DND-41 (cell line): ENCODE data around the gene FURIN.

Experiments used
- ATAC-seq: fragments of 200-7000 bp; cut with Tn5 transposase; 3 replicates; pipeline ENCODE4 v1.9.1; 2021; ENCODE audit warnings: low read depth; ENCODE audit not compliant: insufficient read depth
- DNase-seq: peaks from one replicate; pipeline ENCODE4 v3.0.0-alpha.2; 2020
- H2AFZ ChIP-seq: 2 replicates; pipeline ENCODE4 v1.6.0; 2012; ENCODE audit warnings: low read depth, low read length
- H3K27ac ChIP-seq: 2 replicates; pipeline ENCODE4 v1.5.1; 2012; ENCODE audit warnings: low read length, inconsistent platforms
- H3K27me3 ChIP-seq: fragments of 200-600 bp; sonication (generic); 2 replicates; pipeline ENCODE4 v1.6.0; 2012; ENCODE audit warnings: low read length, mild to moderate bottlenecking, inconsistent platforms; ENCODE audit not compliant: insufficient read depth, poor library complexity
- H3K36me3 ChIP-seq: 2 replicates; pipeline ENCODE4 v1.5.1; 2012; ENCODE audit warnings: low read length, inconsistent platforms; ENCODE audit not compliant: insufficient read depth
- H3K4me1 ChIP-seq: 2 replicates; pipeline ENCODE4 v1.5.1; 2012; ENCODE audit warnings: mild to moderate bottlenecking, low read length; ENCODE audit not compliant: insufficient read depth
- H3K4me2 ChIP-seq: 2 replicates; pipeline ENCODE4 v1.6.0; 2012; ENCODE audit warnings: mild to moderate bottlenecking, moderate library complexity, low read length, inconsistent platforms; ENCODE audit not compliant: insufficient read depth
- H3K4me3 ChIP-seq, 2 experiments: fragments of 200-600 bp in 1 of 2; shearing (Covaris generic) in 1 of 2; 2 replicates each; pipeline ENCODE4 v1.5.1; 2012 to 2016; ENCODE audit warnings: inconsistent platforms in 2 of 2, low read length in 2 of 2, mild to moderate bottlenecking in 2 of 2, low read depth in 1 of 2, moderate library complexity in 1 of 2
- H3K79me2 ChIP-seq: 2 replicates; pipeline ENCODE4 v1.6.0; 2012; ENCODE audit warnings: low read length, inconsistent platforms; ENCODE audit not compliant: insufficient read depth
- H3K9ac ChIP-seq: 2 replicates; pipeline ENCODE4 v1.6.0; 2012; ENCODE audit warnings: low read depth, mild to moderate bottlenecking, inconsistent platforms, low read length, moderate library complexity
- H3K9me3 ChIP-seq: 2 replicates; pipeline ENCODE4 v1.5.1; 2012; ENCODE audit warnings: low read length, moderate library complexity, mild to moderate bottlenecking, inconsistent platforms; ENCODE audit not compliant: insufficient read depth, severe bottlenecking
- H4K20me1 ChIP-seq: 2 replicates; pipeline ENCODE4 v1.6.0; 2012; ENCODE audit warnings: low read length; ENCODE audit not compliant: insufficient read depth
- CTCF ChIP-seq: IDR thresholded peaks from 2 replicates; pipeline ENCODE4 v1.5.1; 2012; ENCODE audit warnings: borderline replicate concordance, low read length, moderate library complexity, mild to moderate bottlenecking; ENCODE audit not compliant: poor library complexity, severe bottlenecking; ENCODE audit errors: extremely low read depth
- EZH2 ChIP-seq: IDR thresholded peaks from 3 replicates; pipeline ENCODE4 v1.6.1; 2012; ENCODE audit warnings: borderline replicate concordance, low read depth, mild to moderate bottlenecking, moderate library complexity, low read length, inconsistent platforms; ENCODE audit not compliant: severe bottlenecking

FURIN gene

GRCh38 chr15:90890839-90891238 is 22.5 kb downstream of the FURIN start:
- Histone ChIP-seq H3K4me2 (no peak overlapping the region), H3K79me2 (no peaks in the 10 kb centered on the region), H4K20me1 (peaks cover 1% of the 10 kb centered on the region; the same call in 1 of the 2 replicates), H3K27ac (no peak overlapping the region), H3K9me3 (no peaks in the 10 kb centered on the region), H3K4me3 (no peak overlapping the region), H3K4me1 (peaks cover 22% of the 10 kb centered on the region), H3K27me3 (no peaks in the 10 kb centered on the region), H3K36me3 (no peaks in the 10 kb centered on the region), H3K9ac (no peak overlapping the region), H2AFZ (no peak overlapping the region)
- TF ChIP-seq CTCF (no peak), EZH2 (no peak)
- ATAC-seq (no peak), DNase-seq (no peak)

DNA sequence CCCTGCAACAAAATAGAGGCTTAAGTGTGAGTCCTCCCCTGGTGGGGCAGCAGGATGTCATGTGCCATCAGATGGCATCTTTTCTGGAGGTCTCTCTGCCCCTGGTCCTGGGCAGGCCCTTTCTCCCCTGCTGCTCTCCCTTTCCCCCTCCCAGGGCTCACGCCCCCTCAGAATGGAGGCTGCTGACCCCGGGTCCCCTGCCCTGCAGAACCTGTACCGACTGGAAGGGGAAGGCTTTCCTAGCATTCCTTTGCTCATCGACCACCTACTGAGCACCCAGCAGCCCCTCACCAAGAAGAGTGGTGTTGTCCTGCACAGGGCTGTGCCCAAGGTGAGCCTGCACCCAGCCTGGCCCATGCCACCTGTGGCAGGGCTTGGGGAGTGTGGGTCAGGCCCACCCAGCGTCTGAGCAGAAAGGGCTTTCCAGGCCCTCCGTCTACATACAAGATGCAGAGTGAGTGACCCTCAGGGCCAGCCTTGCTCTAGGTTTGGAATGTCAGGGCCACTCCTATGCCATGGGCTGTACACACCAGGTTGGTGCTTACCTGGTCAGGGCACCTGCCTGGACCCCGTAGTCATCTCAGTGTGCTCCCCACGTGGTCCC is 23.1 kb downstream of the FURIN start:
- Histone ChIP-seq H3K9ac (no peak overlapping the region), H3K79me2 (no peaks in the 10 kb centered on the region), H4K20me1 (no peaks in the 10 kb centered on the region; the same call in 1 of the 2 replicates), H3K4me2 (no peak overlapping the region), H3K36me3 (no peaks in the 10 kb centered on the region), H3K4me3 (no peak overlapping the region), H3K27ac (no peak overlapping the region), H3K9me3 (no peaks in the 10 kb centered on the region), H2AFZ (no peak overlapping the region), H3K4me1 (peaks cover 22% of the 10 kb centered on the region), H3K27me3 (no peaks in the 10 kb centered on the region)
- ATAC-seq (no peak), DNase-seq (no peak)
- TF ChIP-seq EZH2 (no peak), CTCF (no peak)

DNA sequence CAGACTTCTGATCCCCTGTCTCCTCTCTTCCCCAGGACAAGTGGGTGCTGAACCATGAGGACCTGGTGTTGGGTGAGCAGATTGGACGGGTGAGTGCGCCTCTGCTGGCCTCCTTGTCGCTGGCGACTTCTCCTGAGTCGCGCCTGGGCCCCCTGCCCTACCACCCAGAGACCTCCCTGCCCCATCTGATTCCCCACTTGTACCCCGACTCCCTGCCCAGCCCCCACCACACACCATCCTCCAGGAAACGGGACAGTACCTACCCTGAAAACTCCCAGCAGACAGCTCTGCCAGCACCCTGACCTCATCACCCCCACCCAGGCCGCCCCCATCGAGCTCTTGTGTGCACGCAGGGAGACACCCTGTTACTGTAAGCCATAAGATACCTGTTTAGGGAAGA is 23.6 kb downstream of the FURIN start:
- Histone ChIP-seq H3K4me3 (no peak overlapping the region), H3K27ac (no peak overlapping the region), H3K36me3 (no peaks in the 10 kb centered on the region), H3K79me2 (no peaks in the 10 kb centered on the region), H4K20me1 (no peaks in the 10 kb centered on the region; the same call in 1 of the 2 replicates), H3K9ac (no peak overlapping the region), H3K27me3 (no peaks in the 10 kb centered on the region), H3K4me1 (peaks cover 22% of the 10 kb centered on the region), H3K4me2 (no peak overlapping the region), H3K9me3 (no peaks in the 10 kb centered on the region), H2AFZ (no peak overlapping the region)
- DNase-seq (no peak), ATAC-seq (no peak)
- TF ChIP-seq EZH2 (no peak), CTCF (no peak)
